D721Med (cell line): ENCODE results near the gene STRN4.

Experiments
- DNase-seq: peaks from one replicate; pipeline ENCODE4 v3.0.0; 2011; ENCODE audit warnings: low spot score; ENCODE audit not compliant: insufficient read length
- FAIRE-seq: peaks from 2 replicates; lab custom pipeline; 2011; peaks lifted over from hg19 to GRCh38; lab: Jason Lieb, UNC
- TF ChIP-seq, protein P1 (sequence below): IDR thresholded peaks from 2 replicates; pipeline ENCODE4 v1.5.1; 2012; ENCODE audit warnings: mild to moderate bottlenecking, control low read depth; ENCODE audit not compliant: insufficient read depth; ENCODE audit errors: missing control alignments

Gene STRN4

GRCh38 chr19:46787331-46788261 lies 41.3 kb upstream of the STRN4 start:
- no peak for FAIRE-seq
- TF ChIP-seq, protein P1, sequence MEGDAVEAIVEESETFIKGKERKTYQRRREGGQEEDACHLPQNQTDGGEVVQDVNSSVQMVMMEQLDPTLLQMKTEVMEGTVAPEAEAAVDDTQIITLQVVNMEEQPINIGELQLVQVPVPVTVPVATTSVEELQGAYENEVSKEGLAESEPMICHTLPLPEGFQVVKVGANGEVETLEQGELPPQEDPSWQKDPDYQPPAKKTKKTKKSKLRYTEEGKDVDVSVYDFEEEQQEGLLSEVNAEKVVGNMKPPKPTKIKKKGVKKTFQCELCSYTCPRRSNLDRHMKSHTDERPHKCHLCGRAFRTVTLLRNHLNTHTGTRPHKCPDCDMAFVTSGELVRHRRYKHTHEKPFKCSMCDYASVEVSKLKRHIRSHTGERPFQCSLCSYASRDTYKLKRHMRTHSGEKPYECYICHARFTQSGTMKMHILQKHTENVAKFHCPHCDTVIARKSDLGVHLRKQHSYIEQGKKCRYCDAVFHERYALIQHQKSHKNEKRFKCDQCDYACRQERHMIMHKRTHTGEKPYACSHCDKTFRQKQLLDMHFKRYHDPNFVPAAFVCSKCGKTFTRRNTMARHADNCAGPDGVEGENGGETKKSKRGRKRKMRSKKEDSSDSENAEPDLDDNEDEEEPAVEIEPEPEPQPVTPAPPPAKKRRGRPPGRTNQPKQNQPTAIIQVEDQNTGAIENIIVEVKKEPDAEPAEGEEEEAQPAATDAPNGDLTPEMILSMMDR = no peak
- DNase-seq = peak; percentile 62

- DNase-seq (no peak), FAIRE-seq (no peak)
- TF ChIP-seq, protein P1 = no peak
These were observed 40.7 kb upstream of the STRN4 start for GRCh38 chr19:46787040-46787330.

DNA sequence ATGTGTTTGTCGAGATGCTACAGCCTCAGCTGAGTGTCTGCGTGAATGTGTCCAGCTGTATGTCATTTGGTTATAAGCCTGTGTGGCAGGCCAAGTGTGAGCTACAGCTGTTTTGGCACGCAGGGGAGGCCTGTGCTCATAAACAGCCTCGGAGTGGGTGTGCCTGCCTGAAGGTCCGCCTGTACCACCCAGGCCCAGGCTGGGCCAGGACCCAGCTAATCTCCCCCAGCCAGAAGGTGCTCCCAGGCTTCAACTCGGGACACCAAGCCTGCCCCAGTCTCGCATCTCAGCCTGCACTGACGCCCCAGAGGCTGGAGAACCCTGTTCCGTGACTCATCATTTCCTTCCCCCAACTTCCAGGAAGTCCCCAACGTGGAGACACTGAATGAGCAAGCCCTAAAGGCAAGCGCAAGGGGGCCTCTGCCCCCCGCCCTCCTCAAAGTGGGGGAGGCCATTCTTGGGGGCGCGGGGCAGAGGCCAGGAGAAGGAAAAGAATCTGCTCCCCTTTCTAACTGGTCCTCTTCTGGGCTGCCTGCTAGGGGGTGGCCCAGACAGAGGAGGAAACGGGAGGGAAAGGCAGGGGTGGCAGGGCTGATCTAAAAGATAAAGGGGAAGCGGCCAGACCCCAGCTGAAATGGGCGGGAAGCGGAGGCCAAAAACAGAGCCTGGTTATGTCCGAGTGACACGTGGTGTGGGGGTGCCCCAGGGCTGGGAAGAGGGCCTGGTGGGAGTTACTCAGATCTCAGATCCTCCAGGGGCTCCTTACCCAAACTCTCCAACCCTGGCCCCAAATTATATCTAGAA lies 40.2 kb upstream of the STRN4 start:
- DNase-seq = no peak
- no peak for FAIRE-seq
- TF ChIP-seq, protein P1 = no peak

DNA sequence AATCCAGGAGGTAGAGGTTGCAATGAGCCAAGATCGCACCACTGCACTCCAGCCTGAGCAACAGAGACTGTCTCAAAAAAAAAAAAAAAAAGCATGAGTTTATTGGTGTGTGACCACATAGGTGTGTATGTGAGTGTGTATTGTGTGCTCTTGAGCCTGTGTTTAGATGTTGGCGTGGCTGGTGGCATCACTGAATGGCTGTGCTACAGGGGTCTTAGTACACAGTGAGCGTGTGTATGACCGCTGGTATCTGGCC lies 39.7 kb upstream of the STRN4 start:
- no peak for DNase-seq
- TF ChIP-seq, protein P1 = no peak
- FAIRE-seq = no peak

DNA sequence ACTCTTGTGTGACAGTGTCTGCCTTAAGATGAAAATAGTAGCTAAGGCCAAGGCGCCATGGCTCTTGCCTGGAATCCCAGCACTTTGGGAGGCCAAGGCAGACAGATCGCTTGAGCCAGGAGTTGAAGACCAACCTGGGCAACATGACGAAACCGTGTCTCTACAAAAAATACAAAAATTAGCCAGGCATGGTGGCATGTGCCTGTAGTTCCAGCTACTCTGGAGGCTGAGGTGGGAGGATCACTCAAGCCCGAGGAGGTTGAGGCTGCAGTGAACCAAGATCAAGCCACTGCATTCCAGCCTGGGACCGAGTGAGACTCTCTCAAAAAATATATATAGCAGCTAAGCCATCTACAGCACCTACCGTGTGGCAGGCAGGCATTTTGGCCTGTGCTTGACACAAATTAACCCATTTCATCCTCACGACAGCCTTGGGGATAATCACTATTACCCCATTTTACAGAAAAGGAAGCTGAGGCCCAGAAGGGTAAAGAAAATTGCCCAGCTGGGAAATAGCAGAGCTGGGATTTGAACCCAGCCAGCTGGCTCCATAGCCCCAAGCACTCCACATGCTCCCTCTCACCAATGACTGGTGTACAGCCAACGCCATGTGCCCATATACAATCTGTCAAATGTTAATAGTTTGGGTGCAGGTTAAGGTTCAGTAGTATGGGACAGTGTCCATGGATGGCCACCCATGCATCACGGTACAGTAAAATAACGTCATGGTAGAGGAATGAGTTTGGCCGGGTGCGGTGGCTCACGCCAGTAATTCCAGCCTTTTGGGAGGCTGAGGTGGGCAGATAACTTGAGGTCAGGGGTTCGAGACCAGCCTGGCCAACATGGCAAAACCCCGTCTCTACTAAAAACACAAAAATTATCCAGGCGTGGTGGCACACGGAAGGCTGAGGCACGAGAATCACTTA lies 39.1 kb upstream of the STRN4 start:
- DNase-seq = no peak
- no peak for FAIRE-seq

DNA sequence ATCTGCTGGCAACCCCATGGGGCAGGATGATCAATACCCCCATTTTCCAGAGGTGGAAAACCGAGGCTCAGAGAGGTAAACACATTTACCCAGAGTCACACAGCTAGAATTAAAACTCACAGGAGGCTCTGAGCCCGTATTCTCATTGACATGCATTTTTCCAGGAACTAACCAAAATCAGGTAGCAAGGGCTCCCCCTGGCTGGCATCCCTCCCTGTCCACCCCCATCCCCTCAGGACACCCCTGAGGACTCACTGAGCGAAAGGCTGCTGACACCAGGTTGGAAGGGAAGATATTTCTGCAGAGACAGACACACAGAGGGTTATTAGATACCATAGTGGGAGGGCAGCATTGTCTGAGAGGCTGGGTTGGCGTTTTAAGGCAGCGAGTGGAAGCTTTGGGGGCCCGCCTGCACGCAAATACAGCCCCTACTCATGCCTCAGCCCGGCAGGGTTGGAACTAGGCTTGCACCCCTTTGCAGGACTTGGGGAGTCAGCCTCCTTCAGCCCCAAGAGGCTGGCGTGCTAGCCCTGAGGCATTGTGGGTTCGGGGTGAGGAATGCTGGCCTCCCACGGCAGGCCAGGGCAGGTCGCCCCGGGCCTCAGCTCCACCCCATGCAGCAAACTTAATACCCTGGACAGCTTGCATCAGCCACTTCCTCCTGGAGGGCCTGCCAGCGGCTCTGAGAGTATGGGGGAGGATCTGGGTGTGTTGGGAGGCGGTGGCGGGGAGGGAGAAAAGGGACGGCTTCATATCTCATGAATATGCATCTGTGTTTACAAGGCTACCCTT lies 38.2 kb upstream of the STRN4 start:
- TF ChIP-seq, protein P1 = no peak
- DNase-seq = peak; percentile 60
- no peak for FAIRE-seq

More for the DNA sequence above, 39.1 kb upstream of the STRN4 start:
- TF ChIP-seq, protein P1 = no peak
